Activated T-cell treated with anti-CD3 and anti-CD28 coated beads, Interleukin-2, amount 50 U/mL, for 48 hours (primary cell): ENCODE results near the gene KCNQ1.

Experiments used
- DNase-seq, 2 experiments: peaks; one replicate each; pipeline ENCODE4 v3.0.0-alpha.2; 2020

Gene KCNQ1

GRCh38 chr11:2445746-2446551 lies 1.1 kb downstream of the KCNQ1 start:
- peak in 1 of 2 experiments; percentile 48 for DNase-seq

- no peak for DNase-seq
Observed at GRCh38 chr11:2446590-2447252, 1.9 kb downstream of the KCNQ1 start.

GRCh38 chr11:2447253-2447950 lies 2.6 kb downstream of the KCNQ1 start:
- no peak for DNase-seq

GRCh38 chr11:2447951-2448650 lies 3.3 kb downstream of the KCNQ1 start:
- DNase-seq = no peak

- no peak for DNase-seq
Observed at GRCh38 chr11:2448661-2449547, 4.1 kb downstream of the KCNQ1 start.

- no peak for DNase-seq
Observed at GRCh38 chr11:2449548-2450320, 4.9 kb downstream of the KCNQ1 start.

GRCh38 chr11:2450321-2451041 lies 5.7 kb downstream of the KCNQ1 start:
- DNase-seq = no peak

GRCh38 chr11:2451336-2451735 lies 6.5 kb downstream of the KCNQ1 start:
- no peak for DNase-seq

- no peak for DNase-seq
Observed at GRCh38 chr11:2451916-2452315, 7.1 kb downstream of the KCNQ1 start.

GRCh38 chr11:2452321-2453012 lies 7.7 kb downstream of the KCNQ1 start:
- no peak for DNase-seq

- DNase-seq = no peak
Observed at GRCh38 chr11:2453436-2453835, 8.6 kb downstream of the KCNQ1 start.

GRCh38 chr11:2458321-2458720 lies 13.5 kb downstream of the KCNQ1 start:
- DNase-seq = no peak

- no peak for DNase-seq
Observed at GRCh38 chr11:2459016-2459725, 14.4 kb downstream of the KCNQ1 start.

- no peak for DNase-seq
Observed at GRCh38 chr11:2459796-2460531, 15.2 kb downstream of the KCNQ1 start.

- DNase-seq = no peak
Observed at GRCh38 chr11:2460540-2461252, 15.9 kb downstream of the KCNQ1 start.

GRCh38 chr11:2461253-2461955 lies 16.6 kb downstream of the KCNQ1 start:
- DNase-seq = no peak

GRCh38 chr11:2461956-2462542 lies 17.2 kb downstream of the KCNQ1 start:
- no peak for DNase-seq
